Measurements from ENCODE around the gene TMEM62.
"Not testable (repeated sequence)": the region's sequence is repeated elsewhere in the genome, so short reads cannot be mapped to it uniquely, and the experiment has no call there.

The TMEM62 gene

DNA sequence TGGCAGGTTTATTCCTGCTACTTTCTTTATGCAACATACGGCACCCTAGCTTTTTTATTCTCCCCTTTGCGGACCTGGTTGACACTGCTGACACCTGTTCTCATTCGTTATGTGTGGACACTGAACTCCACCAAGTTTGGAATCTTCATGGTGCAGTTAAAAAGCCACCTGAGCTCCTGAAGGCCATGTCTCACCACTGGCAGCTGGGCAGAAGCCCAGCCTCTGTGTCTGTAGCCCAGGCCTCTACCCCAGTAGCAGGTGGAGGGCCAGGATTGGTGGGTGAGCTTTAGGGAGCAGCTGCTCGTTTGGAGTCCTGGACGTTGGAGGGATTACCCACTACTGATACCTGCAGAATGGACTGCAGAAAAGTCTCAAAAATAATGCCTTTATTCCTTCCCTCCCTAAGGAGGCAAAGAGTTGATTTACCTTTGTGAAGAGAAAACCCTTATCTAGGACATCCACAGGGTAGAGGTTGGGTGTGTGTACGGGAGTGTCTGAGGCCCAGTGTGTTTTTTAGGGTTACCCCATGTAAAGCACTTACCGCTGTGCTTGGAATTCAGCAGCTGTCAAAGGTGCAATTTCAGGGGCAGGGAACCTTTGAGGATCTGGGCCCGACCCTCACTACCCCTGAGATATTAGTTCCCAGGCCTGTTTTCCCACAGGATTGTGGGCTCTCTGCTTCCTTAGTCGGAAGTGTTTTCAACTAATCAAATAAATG is 51.2 kb downstream of the TMEM62 start:
- no peak for DNase-seq

DNA sequence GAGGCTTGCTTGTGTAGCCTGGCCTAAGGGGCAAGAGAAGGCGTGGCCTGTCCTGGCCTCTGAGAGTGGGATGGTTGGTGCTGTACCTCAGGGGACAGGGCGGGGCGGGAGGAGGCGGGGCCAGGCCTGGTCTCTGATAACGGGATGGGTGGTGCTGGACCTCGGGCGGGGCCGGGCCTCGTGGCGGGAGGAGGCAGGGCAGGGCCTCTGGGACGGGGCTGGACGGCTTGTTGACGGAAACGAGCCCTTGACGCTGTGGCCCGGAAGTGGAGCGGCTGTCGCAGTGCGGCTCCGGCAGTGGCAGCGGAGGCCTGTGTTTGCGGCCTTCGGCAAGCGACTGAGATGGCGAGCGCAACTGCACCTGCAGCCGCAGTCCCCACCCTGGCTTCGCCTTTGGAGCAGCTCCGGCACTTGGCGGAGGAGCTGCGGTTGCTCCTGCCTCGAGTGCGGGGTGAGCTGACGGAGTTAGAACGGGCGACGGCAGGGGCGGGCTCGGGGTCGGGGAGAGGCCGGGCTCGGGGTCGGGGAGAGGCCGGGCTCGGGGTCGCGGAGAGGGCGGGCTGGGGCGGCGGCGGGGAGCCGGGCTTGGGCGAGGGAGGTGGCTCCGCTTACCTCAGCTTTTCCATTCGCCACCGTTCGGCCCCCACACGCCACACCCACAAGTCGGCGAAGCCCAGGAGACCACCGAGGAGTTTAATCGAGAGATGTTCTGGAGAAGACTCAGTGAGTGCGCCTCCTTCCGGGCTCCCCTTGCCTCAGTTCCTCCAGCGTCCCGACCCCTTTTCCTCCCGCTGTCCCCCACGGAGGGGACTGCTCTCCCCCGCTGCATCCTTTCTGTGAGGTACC is 52.0 kb downstream of the TMEM62 start, which contains the start of gene CCNDBP1:
Gene CCNDBP1 (plus strand): TSS at position 247 of the 846 bp plus-strand sequence. CDS start 96 bp downstream, at position 343.
- peak; percentile 95 for DNase-seq

DNA sequence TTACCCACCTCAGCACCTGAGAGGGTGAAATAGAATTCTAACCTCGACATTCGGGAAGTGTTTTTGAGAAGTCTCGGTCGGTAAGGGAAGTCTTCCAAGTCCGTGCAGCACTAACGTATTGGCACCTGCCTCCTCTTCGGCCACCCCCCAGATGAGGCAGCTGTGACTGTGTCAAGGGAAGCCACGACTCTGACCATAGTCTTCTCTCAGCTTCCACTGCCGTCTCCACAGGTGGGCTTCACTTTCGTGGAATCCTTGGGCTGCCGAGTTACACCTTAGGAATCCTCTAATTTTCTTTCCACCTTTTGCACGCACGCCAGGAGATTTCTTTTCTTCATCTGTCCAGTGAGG is 52.6 kb downstream of the TMEM62 start:
- no peak for DNase-seq

DNA sequence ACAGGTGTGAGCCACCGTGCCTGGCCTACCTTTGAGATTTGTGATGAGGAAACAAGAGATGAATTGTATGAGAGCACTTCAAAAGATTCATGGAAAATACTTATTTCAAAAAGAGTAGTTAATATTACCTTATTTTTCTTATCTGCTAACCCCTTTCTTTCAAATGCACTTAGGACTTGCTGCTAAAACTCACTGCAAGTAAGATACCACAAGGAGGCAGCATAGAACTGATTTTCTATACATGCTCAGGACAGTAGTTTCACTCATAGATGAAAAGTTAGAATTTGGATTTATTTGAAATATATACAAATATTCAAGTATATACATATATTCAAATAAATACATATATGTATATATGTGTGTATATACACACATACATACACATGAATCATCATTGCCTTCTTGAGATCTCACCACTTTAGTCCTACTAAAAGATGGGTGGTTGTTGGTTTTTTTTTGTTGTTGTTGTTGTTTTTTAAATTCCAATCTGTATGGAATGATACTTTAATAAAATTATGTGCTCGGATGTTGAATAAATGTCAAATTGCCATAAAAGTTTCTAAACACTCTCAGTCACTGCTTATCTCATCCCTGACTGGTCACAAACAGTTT is 54.3 kb downstream of the TMEM62 start:
- DNase-seq: no peak

DNA sequence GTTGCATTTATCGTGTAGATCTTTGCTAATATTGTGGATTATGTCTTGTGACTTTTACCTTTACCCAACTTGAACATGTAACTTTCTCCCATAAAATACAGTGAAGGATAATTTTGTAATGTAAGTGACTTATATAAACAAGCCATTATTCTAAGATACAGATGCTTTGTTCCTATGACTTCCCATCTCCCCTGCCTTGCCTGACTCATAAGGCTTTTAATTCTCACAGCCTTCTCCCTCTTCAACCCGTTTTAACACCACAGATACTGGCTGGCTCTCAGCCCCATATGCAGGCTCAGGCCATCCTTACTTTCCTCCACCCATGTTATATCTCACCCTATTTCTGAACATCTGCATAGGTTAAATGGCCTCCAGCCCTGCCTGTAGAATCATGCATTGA is 55.9 kb downstream of the TMEM62 start:
- no peak for DNase-seq

DNA sequence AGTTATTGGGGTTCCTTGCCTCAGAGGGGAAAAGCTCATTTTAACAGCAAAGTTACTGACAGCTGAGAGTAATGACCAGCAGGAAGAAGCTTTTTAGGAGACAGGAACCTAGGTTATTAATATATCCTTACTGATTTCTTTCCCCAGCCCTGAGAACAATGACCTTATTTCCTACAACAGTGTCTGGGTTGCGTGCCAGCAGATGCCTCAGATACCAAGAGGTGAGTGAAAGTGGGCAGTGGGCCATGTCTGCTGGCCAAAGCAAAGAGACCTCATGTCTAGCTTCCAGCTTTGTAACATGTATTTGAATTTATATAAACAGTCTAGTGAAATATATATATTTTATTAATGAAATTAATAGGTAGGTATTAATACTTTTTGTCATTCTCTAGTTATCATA is 56.8 kb downstream of the TMEM62 start:
- no peak for DNase-seq

DNA sequence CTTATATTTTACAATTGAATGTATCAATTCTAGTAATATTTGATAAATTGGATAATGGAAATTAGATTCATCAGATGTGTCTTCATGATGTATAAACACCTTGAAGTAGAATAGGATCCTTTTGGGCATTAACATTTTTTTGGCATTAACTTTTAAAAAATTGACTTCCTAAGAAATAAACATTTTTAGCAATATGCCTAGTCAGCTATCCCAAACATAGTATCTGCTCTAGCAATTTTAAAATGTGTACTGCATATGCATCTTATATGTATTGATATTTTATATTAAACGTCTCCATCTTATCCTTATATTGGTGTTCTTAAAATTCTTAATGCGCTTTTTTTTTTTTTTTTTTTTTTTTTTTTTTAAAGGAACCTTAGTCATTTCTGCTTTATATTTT is 60.3 kb downstream of the TMEM62 start:
- DNase-seq: no peak

DNA sequence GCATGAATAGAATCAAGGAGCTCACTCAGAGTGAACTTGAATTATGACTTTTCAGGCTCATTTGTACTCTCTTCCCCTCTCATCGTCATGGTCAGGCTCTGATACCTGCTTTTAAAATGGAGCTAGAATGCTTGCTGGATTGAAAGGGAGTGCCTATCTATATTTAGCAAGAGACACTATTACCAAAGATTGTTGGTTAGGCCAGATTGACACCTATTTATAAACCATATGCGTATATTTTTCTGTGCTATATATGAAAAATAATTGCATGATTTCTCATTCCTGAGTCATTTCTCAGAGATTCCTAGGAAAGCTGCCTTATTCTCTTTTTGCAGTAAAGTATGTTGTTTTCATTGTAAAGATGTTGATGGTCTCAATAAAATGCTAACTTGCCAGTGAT is 61.4 kb downstream of the TMEM62 start:
- no peak for DNase-seq

DNA sequence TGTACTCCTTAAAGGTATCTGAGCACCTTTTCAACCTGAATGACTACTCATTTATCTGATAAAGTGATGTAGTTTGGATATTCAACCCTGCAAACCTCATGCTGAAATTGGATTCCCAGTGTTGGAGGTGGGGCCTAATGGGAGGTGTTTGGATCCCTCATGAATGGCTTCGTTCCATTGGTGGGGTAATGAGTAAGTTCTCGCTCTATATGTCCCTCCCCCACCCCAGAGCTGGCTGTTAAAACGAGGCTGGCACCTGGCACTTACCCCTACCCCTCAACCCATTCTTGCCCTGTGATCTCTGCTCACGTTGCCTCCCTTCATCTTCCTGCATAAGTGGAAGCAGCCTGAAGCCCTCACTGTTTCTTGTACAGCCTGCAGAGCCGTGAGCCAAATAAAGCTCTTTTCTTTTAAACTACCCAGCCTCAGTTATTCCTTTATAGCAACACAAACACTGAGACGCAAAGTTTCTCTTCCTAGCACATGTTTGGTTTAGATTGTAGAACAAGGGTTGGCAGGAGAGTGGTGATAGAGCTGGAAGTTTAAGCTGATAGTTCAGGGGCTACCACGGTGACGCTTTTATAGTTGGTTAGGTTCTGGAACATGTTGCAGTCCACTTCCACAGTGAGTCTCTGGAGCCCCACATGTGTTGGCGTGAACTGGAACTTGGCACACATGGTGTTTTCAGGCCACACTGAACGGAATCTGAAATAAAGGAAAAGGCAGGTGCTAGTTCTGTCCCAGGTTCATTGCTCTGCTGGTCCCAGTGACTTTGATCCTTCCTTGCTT is 63.6 kb downstream of the TMEM62 start:
- DNase-seq: no peak

DNA sequence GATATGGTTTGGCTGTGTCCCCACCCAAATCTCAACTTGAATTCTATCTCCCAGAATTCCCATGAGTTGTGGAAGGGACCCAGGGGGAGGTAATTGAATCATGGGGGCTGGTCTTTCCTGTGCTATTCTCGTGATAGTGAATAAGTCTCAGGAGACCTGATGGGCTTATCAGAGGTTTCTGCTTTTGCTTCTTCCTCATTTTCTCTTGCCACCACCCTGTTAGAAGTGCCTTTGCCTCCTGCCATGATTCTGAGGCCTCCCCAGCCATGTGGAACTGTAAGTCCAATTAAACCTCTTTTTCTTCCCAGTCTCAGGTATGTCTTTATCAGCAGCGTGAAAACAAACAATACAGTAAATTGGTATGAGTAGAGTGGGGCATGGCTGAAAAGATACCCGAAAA is 64.4 kb downstream of the TMEM62 start:
- DNase-seq: not testable (repeated sequence)

DNA sequence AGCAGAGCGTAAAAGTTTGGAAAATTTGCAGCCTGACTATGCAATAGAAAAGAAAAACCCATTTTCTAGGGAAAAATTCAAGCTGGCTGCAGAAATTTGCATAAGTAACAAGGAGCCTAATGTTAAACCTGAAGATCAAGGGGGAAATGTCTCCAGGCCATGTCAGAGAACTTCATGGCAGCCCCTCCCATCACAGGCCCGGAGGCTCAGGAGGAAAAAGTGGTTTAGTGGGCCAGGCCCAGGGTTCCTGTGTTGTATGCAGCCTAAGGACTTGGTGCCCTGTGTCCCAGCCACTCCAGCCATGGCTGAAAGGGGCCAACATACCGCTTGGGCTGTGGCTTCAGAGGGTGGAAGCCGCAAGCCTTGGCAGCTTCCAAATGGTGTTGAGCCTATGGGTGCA is 65.2 kb downstream of the TMEM62 start:
- not testable (repeated sequence) for DNase-seq

DNA sequence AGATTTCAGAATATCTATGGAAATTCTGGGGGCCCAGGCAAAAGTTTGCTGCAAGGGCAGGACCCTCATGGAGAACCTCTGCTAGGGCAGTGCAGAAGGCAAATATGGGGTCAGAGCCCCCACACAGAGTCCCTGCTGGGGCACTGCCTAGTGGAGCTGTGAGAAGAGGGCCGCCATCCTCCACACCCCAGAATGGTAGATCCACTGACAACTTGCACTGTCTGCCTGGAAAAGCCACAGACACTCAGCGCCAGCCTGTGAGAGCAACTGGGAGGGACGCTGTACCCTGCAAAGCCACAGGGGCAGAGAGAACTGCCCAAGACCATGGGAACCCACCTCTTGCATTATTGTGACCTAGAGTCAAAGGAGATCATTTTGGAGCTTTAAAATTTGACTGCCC is 65.6 kb downstream of the TMEM62 start:
- DNase-seq: no peak

DNA sequence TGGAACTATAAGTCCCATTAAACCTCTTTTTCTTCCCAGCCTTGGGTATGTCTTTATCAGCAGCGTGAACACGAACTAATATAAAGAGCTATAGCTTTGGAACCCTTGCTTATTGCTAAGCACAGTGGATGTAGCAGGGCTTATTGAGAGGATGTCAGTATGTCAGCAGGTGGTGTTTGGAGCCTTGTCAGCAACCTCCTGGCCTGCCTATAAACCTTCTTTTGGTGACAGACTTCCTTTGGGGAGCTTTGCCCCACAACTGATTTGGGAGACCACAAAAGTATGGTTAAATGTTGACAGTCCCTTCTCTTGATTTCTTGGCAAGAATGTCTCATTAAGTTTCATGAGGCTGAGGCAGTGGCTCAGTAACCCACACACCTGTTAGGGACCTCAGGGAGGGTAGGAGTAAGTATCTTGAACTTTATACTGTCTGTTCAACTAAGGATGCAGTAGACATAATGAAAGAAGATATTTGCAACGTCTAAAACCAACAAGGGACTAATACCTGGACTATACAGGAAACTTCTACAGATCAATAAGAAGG is 66.6 kb downstream of the TMEM62 start:
- DNase-seq: no peak

DNA sequence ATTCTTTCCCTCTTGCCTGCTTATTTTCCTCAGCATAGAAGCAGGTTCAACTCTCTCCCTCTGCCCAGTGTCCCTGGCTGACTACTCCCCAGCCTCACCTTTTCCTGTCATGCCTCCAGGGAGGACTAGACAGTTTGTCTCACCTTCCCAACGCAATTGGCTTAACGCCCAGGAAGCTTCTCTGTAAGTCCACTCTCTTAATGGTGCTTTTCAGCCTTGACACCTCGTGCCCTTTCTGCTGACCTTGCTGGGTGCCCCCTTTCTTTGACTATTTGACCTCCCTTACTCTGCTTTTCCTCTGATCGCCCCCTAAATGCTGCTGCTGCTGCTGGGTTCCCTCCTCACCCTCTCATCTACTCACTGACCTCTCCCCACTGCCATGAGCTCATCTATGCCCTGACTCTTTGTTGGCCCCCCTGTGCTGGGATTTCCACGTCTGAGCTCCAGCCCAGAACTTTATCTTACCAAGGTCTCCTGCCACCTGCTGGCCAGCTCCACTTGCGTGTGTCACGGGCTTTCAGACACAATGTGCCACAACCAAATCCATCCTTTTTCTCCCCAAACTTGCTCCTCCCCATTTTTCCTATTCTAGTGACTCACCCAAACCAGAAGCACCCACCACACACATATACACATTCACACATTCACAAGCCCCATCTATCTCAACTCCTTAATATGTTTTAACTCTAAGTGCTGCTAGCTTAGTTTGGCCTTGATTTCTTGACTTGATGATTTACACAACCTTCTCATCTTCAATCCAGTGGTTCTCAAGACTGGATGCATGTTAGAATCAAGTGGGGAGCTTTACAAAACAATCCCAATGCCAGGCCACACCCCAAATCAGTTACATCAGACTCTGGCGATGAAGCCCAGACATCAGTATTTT is 70.9 kb downstream of the TMEM62 start:
- DNase-seq: peak; percentile 67

DNA sequence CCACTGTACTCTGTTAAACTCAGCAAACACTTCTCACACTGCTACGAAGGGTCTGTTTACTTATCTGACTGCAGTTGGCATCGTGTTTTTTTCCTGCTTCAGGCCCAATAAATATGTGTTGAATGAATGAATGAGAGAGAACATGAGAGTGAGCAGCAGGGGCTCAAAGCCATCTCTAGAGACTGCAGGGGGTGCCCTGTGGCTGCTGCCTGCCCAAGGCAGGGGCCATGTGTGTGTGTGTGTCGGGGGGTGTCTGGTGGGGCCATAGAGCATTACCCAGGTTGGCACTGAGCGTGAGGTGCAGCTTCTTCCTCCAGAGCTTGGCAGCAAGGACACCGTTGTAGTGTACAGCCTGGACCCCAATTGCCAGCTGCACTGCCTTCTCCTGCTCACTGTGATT is 72.7 kb downstream of the TMEM62 start:
- DNase-seq: no peak

DNA sequence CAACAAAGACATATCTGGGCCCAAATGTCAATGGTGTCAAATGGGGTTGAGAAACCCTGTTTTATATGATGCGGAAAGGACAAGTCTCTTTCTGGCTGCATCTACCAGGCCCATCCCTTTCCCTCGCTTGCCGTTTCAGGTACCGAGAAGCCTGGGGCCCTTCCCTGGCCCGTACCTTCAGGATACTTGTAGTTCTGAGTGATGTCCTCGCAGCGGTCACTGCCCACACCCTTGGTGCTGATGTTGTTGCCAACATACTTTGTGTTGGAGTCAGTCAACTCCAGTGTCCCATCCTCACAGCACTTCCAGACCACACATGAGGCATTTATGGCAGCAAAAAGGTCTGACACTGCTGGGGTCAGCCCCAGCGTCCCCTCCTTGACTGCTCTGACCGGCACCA is 73.6 kb downstream of the TMEM62 start:
- no peak for DNase-seq

DNA sequence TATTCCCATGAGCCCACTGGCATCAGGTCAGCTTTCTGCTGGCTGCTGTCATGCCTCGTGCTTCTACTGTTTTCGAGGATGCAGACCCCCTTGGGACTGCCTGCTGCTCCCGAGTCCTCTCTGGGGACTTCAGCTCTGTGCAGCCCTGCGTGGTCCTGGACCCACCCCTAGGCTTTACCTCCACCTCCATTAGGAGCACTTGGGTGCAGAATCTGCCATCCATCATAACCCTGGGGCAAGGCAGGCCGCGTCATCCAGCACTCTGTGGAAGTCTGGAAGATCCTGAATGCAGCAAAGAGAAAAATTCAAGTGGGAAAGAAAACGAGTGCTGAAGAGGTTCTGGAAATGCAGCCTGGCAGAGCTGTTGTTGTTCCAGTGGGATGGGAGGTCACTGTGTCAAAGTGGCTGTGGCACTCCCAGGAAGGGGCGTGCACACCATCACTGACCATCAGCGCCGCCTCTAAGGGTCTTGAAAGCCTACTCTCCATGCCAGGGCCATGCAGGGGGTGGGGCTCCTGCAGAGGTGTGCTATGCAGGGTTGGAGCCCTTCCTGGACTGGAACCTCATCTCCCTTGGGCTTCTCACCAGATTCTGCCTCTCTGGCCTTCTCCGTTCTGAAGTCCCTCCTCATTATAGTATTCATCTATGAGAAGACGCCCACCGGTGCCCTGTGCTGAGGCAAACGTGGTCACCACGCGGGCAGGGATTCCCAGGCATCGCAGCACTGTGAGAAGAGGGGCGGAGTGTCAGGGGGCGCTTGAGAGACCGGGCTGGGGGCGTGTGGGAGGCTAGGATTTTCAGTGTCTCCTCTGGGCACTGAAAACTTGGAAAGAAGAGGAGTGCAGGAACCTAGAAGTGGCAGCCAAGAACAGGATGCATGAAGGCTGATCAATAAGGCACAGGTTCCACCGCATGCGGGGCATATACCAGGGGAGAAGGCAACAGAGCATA is 74.9 kb downstream of the TMEM62 start:
- DNase-seq: no peak

DNA sequence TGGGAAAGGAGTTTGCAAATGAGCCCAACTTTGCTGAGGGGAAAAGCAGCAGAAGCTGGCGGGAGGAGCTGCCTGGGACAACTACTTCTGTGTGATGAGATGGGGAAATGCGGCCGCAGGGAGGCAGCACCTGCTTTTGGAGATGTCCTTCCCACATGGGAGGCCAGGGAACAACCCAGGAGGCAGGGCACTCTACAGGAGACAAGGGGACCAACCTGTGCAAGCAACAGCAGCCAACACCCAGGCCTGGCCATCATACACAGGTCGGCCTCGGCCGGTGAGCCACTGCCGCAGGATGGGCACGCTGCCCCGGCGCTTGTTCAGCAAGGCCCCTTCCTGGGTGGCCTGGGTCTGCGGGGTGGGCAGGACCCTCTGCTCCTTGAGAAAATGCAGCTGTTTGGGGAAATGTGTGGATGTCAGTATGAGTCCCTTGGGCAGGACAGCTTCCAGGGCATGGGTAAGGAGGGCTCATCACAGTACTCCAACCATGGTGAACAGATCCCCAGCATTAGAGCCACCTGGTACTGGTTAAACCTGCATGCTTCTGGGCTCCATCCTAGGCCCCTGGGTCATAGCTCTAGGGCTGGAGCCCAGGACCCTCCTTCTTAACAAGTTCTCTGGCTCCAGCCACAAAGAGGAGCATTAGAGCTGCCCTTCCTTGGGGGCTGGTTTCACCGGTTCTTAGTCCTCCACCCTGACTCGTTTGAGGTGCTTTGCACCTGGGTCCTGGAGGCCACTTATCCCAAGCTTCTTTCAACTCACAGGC is 75.9 kb downstream of the TMEM62 start:
- DNase-seq: no peak

DNA sequence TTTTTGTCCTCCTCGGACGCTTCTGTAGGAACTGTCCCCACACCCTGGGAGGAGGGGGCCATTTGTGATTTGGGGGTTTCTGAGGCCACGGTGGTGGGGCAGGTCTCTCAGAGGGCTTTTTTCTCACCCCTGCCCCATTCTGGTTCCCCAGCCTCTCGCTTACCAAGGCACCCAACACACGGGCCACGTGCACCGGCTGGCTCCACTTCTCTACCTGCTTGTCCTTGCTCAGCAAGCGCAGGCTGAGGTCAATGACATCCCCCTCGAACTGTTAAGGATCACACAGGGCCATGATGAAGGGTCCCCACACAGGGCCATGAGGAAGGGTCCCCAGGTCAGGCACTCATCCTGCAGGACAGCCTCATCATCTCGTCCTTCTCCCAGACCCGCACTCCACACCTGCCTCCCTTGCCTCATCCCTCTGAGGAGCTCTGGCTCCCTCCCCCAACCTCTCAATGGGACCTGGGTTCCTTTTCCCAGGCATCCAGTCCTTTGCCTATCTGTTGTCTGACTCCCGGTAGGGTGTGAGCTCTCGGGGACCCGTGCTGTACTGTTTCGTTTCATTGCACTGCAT is 76.9 kb downstream of the TMEM62 start:
- no peak for DNase-seq
